Heart right ventricle (tissue), 16 donors: Measurements from ENCODE around the gene ARAF. TPM values are rescaled to one million over a fixed set of nuclear protein-coding genes. Genes with fewer than 3 reads are reported as not detected.
A peak's percentile ranks its signal among the peaks of the same experiment; 100 is the strongest.

ENCODE experiments used
- ATAC-seq, 8 donors: fragments of 200-7000 bp; cut with Tn5 transposase; one replicate each; pipeline ENCODE4 v1.9.1; 2020; ENCODE audit warnings: mild to moderate bottlenecking in 8 of 8, moderate library complexity in 8 of 8, moderate number of reproducible peaks in 1 of 8
- DNase-seq, 2 donors: peaks; one replicate each; pipeline ENCODE4 v3.0.0-alpha.2; 2020
- H3K27ac ChIP-seq, 10 donors: fragments of 200-600 bp; sonication (generic) in 2 of 10; one replicate each; pipeline versions ENCODE4 v1.5.0 to v1.8.0; 2020 to 2022; ENCODE audit warnings: mild to moderate bottlenecking in 3 of 10
- H3K27me3 ChIP-seq, 7 donors: fragments of 200-600 bp; one replicate each; pipeline ENCODE4 v1.8.0; 2021 to 2022; ENCODE audit warnings: mild to moderate bottlenecking in 2 of 7
- H3K36me3 ChIP-seq, 9 donors: fragments of 200-600 bp; sonication (generic) in 1 of 9; one replicate each; pipeline versions ENCODE4 v1.5.0 to v1.8.0; 2020 to 2022; ENCODE audit warnings: mild to moderate bottlenecking in 2 of 9
- H3K4me1 ChIP-seq, 9 donors: fragments of 200-600 bp; sonication (generic) in 1 of 9; one replicate each; pipeline versions ENCODE4 v1.5.0 to v1.8.0; 2020 to 2022; ENCODE audit warnings: mild to moderate bottlenecking in 4 of 9
- H3K4me3 ChIP-seq, 10 donors: fragments of 200-600 bp; sonication (generic) in 2 of 10; one replicate each; pipeline versions ENCODE4 v1.5.0 to v1.8.0; 2020 to 2022; ENCODE audit warnings: mild to moderate bottlenecking in 7 of 10, moderate library complexity in 2 of 10
- H3K9me3 ChIP-seq, 11 donors: fragments of 200-600 bp in 10 of 11; sonication (generic) in 2 of 11; one replicate each; pipeline versions ENCODE4 v1.5.0 to v1.8.0; 2013 to 2022; ENCODE audit warnings: mild to moderate bottlenecking in 2 of 11, control low read depth in 1 of 11, moderate library complexity in 1 of 11
- CTCF ChIP-seq, 9 donors: fragments of 200-600 bp; sonication (generic) in 2 of 9; IDR thresholded peaks; one replicate each; pipeline versions ENCODE4 v1.5.0 to v1.8.0; 2021 to 2022; ENCODE audit warnings: antibody characterized with exemption in 9 of 9, mild to moderate bottlenecking in 5 of 9, moderate library complexity in 1 of 9
- WGBS, 2 donors: extraction: QIAGEN DNeasy Blood & Tissue Kit; methylation state at CpG; one replicate each; pipeline ENCODE4 v1.1.7; 2013; ENCODE audit warnings: inconsistent platforms in 1 of 2; 5-methylcytosine and 5-hydroxymethylcytosine counted together
- intact Hi-C, 10 donors: fragments of 100-400 bp; cut with DNase I; formaldehyde crosslinking; loops; one replicate each; pipeline versions ENCODE4 v1.11.1 to v1.14.2; 2022
- polyA plus RNA-seq, 2 donors: library from polyadenylated mRNA; stranded (reverse); fragments of 200-250 nt; gene quantifications; one replicate each; pipeline ENCODE4 v1.2.3, GENCODE V29; 2013
- total RNA-seq, 10 donors: library from RNA; stranded (reverse); fragmentation: NEBNext Ultra II Directional in 3 of 10; extraction: Animal tissue kit (Norgen Biotek cat#: 25700) in 3 of 10; gene quantifications; one replicate each; pipeline versions ENCODE4 v1.2.1 to v1.2.4, GENCODE V29; 2021 to 2023
- donor health status: Arrhythmogenic right ventricular cardiomyopathy.
- donor health status: ischemic (EF 13 %, LVEDD 7.1; RV severe dilation, severe dysfunction).
- donor health status: healthy with polysubstance abuse.
- donor health status: DM: no; HTN: yes; CAD: no.
- donor health status: DM: no; HTN: no; CAD: no.
- donor health status: ischemic (EF 25% LVEDD 6.9; RV normal size, moderate dysfunction).
- donor health status: ischemic (EF 25% LVEDD 5.7; RV mildly dilated, moderate dysfunction).
- donor health status: healthy.
- donor health status: DM: yes; HTN: yes; CAD: no.
- donor health status: Ischemic cardiomyopathy.
- donor health status: ischemic (EF 35%, LVEDD 5.7; RV mildly dilated, moderate dysfunction).
- donor health status: nonischemic (EF 11% LVEDD 7.7; RV severe dilation, severe dysfunction).
- donor health status: DM: yes; HTN: yes; CAD: no.
- donor health status: PGD.
- donor health status: ischemic (EF 29% LVEDD 5.4; RV normal size, mild dysfunction).
- donor health status: nonischemic (EF 23%, LVEDD 6.1; RV moderate dilation, normal function).

ARAF gene
- total and polyA plus RNA-seq, 12 donors = 45.2 to 93.1 (median 77.3) TPM

GRCh38 chrX:47584714-47585113 is 23.7 kb downstream of the ARAF start:
- intact Hi-C loops = no loop called here
- H3K4me3 ChIP-seq = peak overlapping the region in 2 of 10 donors; percentile 56 to 64
- DNase-seq (no peak), ATAC-seq (no peak)
- H3K36me3 ChIP-seq = peaks cover 0 to 23% (median 0%) of the 10 kb centered on the region in 9 donors
- no peaks in the 10 kb centered on the region for H3K27me3 ChIP-seq
- TF ChIP-seq CTCF (IDR thresholded peaks at IDR 0.05) = no peak
- peaks cover 0 to 7% (median 0%) of the 10 kb centered on the region in 9 donors for H3K4me1 ChIP-seq
- WGBS, 2 donors = 72 to 78% methylated on average over 6 of the region's 6 CpGs
- H3K9me3 ChIP-seq = no peaks in the 10 kb centered on the region
- H3K27ac ChIP-seq = peak overlapping the region in 1 of 10 donors; percentile 91

- peak overlapping the region in 1 of 10 donors; percentile 15 for H3K4me3 ChIP-seq
- WGBS, 2 donors = 71% methylated on average over 16 of the region's 16 CpGs
- no peaks in the 10 kb centered on the region for H3K27me3 ChIP-seq
- peak overlapping the region in 1 of 10 donors; percentile 91 for H3K27ac ChIP-seq
- H3K9me3 ChIP-seq = no peaks in the 10 kb centered on the region
- intact Hi-C loops = no loop called here
- H3K36me3 ChIP-seq = peaks cover 0 to 23% (median 0%) of the 10 kb centered on the region in 9 donors
- no peak for ATAC-seq
- peaks cover 0 to 7% (median 0%) of the 10 kb centered on the region in 9 donors for H3K4me1 ChIP-seq
- DNase-seq = no peak
- TF ChIP-seq CTCF (IDR thresholded peaks at IDR 0.05) = no peak
Measured at GRCh38 chrX:47585273-47585672, 24.3 kb downstream of the ARAF start.

- DNase-seq (no peak), ATAC-seq (no peak)
- H3K9me3 ChIP-seq = no peaks in the 10 kb centered on the region
- intact Hi-C loops = no loop called here
- no peak for TF ChIP-seq CTCF (IDR thresholded peaks at IDR 0.05)
- H3K36me3 ChIP-seq = peaks cover 0 to 23% (median 0%) of the 10 kb centered on the region in 9 donors
- no peaks in the 10 kb centered on the region for H3K27me3 ChIP-seq
- no peak overlapping the region for H3K27ac ChIP-seq
- WGBS, 2 donors = 60 to 80% methylated on average over 10 to 11 of the region's 11 CpGs
- H3K4me1 ChIP-seq = peaks cover 0 to 6% (median 0%) of the 10 kb centered on the region in 9 donors
- no peak overlapping the region for H3K4me3 ChIP-seq
Measured at GRCh38 chrX:47586043-47586787, 25.2 kb downstream of the ARAF start.

- H3K4me3 ChIP-seq = no peak overlapping the region
- peak in 1 of 8 donors; percentile 15 for ATAC-seq
- H3K9me3 ChIP-seq = no peaks in the 10 kb centered on the region
- no peaks in the 10 kb centered on the region for H3K27me3 ChIP-seq
- H3K36me3 ChIP-seq = peaks cover 0 to 23% (median 0%) of the 10 kb centered on the region in 9 donors
- intact Hi-C loops = no loop called here
- no peak for TF ChIP-seq CTCF (IDR thresholded peaks at IDR 0.05)
- 57 to 68% methylated on average over 4 of the region's 4 CpGs for WGBS, 2 donors
- no peak for DNase-seq
- H3K4me1 ChIP-seq = no peaks in the 10 kb centered on the region
- H3K27ac ChIP-seq = no peak overlapping the region
Measured at GRCh38 chrX:47587091-47587891, 26.3 kb downstream of the ARAF start.
